GM12874 (cell line): ENCODE measurements around the gene ANKEF1.

Source experiments
- TF ChIP-seq, protein P1 (sequence below): IDR thresholded peaks from 2 replicates; pipeline ENCODE4 v1.5.1; 2011; ENCODE audit warnings: low read depth, mild to moderate bottlenecking, control low read depth, low read length, moderate library complexity; ENCODE audit not compliant: insufficient read depth

The ANKEF1 gene

DNA sequence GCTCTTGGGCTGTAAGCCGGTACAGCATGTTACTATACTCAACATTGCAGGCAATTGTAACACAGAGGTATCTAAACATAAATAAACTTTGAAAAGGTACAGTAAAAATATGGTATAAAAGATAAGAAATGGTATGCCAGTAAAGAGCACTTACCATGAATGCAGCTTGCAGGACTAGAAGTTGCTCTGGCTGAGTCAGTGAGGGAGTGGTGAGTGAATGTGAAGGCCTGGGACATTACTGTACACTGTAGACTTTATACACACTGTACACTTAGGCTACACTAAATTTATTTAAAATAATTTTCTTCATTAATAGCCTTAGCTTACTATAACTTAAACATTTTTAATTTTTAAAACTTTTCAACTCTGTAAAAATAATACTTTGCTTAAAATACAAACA lies 37.8 kb upstream of the ANKEF1 start:
- TF ChIP-seq, protein P1, sequence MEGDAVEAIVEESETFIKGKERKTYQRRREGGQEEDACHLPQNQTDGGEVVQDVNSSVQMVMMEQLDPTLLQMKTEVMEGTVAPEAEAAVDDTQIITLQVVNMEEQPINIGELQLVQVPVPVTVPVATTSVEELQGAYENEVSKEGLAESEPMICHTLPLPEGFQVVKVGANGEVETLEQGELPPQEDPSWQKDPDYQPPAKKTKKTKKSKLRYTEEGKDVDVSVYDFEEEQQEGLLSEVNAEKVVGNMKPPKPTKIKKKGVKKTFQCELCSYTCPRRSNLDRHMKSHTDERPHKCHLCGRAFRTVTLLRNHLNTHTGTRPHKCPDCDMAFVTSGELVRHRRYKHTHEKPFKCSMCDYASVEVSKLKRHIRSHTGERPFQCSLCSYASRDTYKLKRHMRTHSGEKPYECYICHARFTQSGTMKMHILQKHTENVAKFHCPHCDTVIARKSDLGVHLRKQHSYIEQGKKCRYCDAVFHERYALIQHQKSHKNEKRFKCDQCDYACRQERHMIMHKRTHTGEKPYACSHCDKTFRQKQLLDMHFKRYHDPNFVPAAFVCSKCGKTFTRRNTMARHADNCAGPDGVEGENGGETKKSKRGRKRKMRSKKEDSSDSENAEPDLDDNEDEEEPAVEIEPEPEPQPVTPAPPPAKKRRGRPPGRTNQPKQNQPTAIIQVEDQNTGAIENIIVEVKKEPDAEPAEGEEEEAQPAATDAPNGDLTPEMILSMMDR: no peak

DNA sequence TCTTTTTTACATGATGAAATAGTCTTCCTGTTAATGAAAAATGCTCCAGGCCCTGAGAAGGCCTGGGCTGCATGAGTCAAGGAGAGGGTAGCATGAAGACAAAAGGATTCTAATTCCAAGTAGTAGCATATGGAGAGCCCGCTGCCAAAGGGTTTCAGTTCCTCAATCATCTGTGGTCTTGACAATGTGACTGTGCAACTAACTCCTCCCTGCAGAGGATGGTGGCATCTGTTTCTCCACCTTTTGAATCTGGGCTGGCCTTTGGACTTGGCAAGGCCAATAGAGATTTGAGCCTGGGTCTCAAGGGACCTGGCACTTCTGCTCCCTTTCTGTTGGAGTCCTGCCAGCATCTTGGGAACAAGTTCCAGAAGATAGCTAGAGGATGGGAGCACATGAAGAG lies 35.1 kb upstream of the ANKEF1 start:
- TF ChIP-seq, protein P1: no peak

DNA sequence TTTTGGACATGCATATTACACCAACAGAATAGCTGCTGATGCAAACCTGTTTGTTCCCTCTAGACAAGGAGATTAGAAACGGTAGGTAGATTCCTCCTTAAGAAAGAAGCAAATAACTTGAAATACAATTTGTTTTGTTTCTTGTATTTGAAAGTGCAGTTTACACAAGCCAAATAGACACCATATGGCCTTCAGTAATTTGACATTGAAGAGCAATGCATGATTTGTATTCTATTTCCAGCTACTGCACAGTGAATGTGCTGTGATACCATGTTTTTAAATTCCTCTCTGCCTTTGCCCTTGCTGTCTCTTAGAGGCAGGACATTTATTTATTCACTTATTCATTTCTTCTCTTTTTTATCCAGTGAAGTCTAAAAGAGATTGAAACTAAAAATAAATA lies 31.9 kb upstream of the ANKEF1 start:
- TF ChIP-seq, protein P1: no peak

DNA sequence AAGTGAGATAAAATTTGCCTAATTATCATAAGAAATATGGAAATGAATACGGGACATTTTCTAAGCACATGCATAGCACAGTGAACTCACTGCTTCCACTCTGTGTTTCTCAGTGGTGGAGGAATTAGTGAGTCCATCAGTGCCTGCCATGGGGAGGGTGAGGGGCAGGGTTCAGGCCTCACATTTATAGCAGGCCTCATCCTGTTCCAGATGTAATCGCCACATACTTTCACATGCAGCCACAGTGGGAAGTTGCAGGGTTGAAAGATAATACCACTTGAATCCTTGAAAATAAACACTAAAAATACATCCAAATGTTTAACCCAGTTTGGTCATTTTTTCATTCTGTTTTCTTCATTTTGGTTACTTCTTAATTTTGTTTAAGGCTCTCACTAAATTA lies 29.9 kb upstream of the ANKEF1 start:
- TF ChIP-seq, protein P1: no peak

DNA sequence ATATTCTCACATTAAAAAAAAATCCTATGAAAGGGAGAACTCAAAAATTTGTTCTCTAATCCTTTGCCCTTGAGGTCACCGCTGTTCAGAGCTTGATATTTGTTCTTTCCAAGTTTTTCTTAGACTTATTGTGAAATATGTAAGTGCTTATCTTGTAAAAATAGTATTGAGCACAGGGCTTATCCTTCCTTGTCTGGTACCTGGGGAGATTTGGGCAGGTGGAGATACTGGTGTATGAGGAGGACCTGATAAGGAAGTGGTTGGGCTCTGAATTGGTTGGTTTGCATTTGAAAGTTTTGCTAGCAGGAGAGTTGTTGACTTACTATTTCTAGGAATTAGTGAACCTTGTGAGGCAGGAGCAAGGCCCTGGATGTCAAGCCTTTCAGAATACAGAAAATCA lies 28.9 kb upstream of the ANKEF1 start:
- TF ChIP-seq, protein P1: no peak

DNA sequence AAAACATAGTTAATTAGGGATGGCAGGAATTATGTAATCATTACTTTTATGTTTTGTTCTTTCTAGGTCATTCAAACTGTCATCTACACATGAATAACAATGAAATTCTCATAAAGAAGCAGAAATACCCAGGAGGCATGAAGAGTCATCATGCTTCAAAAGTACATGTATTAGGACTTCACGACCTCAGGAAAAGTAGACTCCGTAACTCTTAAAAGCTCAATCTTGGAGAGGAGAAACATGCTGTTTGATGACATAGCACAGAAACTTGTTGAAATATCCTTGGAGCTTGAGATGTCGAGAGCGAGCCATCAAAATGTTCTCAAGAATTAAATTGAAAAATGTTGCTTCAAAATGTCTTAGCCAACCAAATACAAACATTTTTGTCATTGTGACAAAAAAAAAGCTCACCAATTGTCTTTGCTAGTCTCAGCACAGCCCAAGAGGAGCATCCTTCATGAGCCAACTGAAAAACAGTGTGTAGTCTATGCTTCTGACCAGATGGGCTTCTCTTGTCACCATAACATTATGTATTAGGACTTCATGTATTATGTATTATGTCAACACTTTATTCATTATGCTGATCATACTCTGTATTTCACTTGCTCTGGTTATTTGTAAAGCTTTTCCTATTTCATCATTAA lies 28.2 kb upstream of the ANKEF1 start:
- TF ChIP-seq, protein P1: no peak

DNA sequence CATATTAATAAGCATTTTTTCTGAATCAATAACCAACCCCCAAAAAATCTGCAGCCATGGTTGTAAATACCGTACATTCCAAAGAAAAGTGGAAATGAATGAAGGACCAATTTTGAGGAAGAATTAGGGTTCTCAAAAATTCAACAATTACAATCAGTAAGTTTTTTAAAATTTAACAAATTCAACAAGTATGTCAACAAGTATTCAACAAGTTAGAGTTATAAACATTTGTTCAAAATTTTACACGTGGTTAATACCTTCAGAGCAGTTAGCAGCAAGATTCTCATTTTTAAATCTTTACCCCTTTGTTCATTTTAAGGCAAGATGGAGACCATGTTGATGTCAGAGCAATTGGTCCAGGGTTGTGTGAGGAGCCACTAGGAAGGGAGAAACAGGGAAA lies 27.6 kb upstream of the ANKEF1 start:
- TF ChIP-seq, protein P1: no peak
